Epidermal melanocyte (primary cell): ENCODE results near the gene ACSM2A.
"Not testable (repeated sequence)": the region's sequence is repeated elsewhere in the genome, so short reads cannot be mapped to it uniquely, and the experiment has no call there.

Source experiments
- DNase-seq: peaks from one replicate; pipeline ENCODE4 v3.0.0; 2011; ENCODE audit warnings: low spot score; ENCODE audit not compliant: insufficient read length

Gene ACSM2A

GRCh38 chr16:20451364-20451763 lies at the start of gene ACSM2A:
Gene ACSM2A (plus strand): TSS chr16:20451521. CDS start chr16:20460115, 8,594 bp downstream.
- DNase-seq: not testable (repeated sequence)

GRCh38 chr16:20402651-20403050 lies 48.7 kb upstream of the ACSM2A start:
- DNase-seq: no peak

- no peak for DNase-seq
These were observed 46.7 kb upstream of the ACSM2A start, which contains the start of gene PDILT for GRCh38 chr16:20404637-20405036. Gene PDILT (minus strand): TSS chr16:20404737. CDS start chr16:20399300, 5,437 bp downstream.

GRCh38 chr16:20409398-20410120 lies 41.8 kb upstream of the ACSM2A start, which contains the start of gene ACSM5:
Gene ACSM5 (plus strand): TSS chr16:20409534. CDS start chr16:20411485, 1,951 bp downstream.
- no peak for DNase-seq

GRCh38 chr16:20410121-20410723 lies 41.1 kb upstream of the ACSM2A start:
- no peak for DNase-seq

- DNase-seq: no peak
These were observed 40.3 kb upstream of the ACSM2A start for GRCh38 chr16:20411055-20411454.

GRCh38 chr16:20415541-20415940 lies 35.8 kb upstream of the ACSM2A start:
- DNase-seq: no peak

- not testable (repeated sequence) for DNase-seq
These were observed 32.2 kb upstream of the ACSM2A start for GRCh38 chr16:20419093-20419492.

GRCh38 chr16:20421748-20422147 lies 29.6 kb upstream of the ACSM2A start:
- DNase-seq: not testable (repeated sequence)

- DNase-seq: not testable (repeated sequence)
These were observed 27.6 kb upstream of the ACSM2A start for GRCh38 chr16:20423772-20424128.

- DNase-seq: no peak
These were observed 27.0 kb upstream of the ACSM2A start for GRCh38 chr16:20424129-20424866.

GRCh38 chr16:20427401-20427797 lies 23.9 kb upstream of the ACSM2A start:
- DNase-seq: not testable (repeated sequence)

GRCh38 chr16:20429499-20429898 lies 21.8 kb upstream of the ACSM2A start:
- not testable (repeated sequence) for DNase-seq

GRCh38 chr16:20430480-20430879 lies 20.8 kb upstream of the ACSM2A start:
- not testable (repeated sequence) for DNase-seq

GRCh38 chr16:20430948-20431347 lies 20.4 kb upstream of the ACSM2A start:
- no peak for DNase-seq

GRCh38 chr16:20438950-20439349 lies 12.4 kb upstream of the ACSM2A start:
- DNase-seq: not testable (repeated sequence)

GRCh38 chr16:20439820-20440231 lies 11.5 kb upstream of the ACSM2A start:
- not testable (repeated sequence) for DNase-seq

- not testable (repeated sequence) for DNase-seq
These were observed 10.6 kb upstream of the ACSM2A start for GRCh38 chr16:20440731-20441130.

GRCh38 chr16:20441191-20441590 lies 10.1 kb upstream of the ACSM2A start:
- DNase-seq: no peak

GRCh38 chr16:20441859-20442258 lies 9.5 kb upstream of the ACSM2A start:
- DNase-seq: not testable (repeated sequence)

- DNase-seq: not testable (repeated sequence)
These were observed 4.5 kb upstream of the ACSM2A start for GRCh38 chr16:20446652-20447393.
